Left ventricle myocardium inferior (tissue), 1 donor: ENCODE results near the gene PHEX. TPM values are rescaled to one million over a fixed set of nuclear protein-coding genes. Genes with fewer than 3 reads are reported as not detected.

Experiments
- DNase-seq: peaks from one replicate; pipeline ENCODE4 v3.0.0-alpha.2; 2020
- H3K27ac ChIP-seq: fragments of 200-600 bp; replicated peaks from 2 replicates; pipeline ENCODE4 v1.8.0; 2021
- H3K27me3 ChIP-seq: fragments of 200-600 bp; 2 replicates; pipeline ENCODE4 v1.8.0; 2021; ENCODE audit warnings: low read depth
- H3K36me3 ChIP-seq: fragments of 200-600 bp; 2 replicates; pipeline ENCODE4 v1.8.0; 2021
- H3K4me1 ChIP-seq: fragments of 200-600 bp; 2 replicates; pipeline ENCODE4 v1.8.0; 2021
- H3K4me3 ChIP-seq: fragments of 200-600 bp; 2 replicates; pipeline ENCODE4 v1.8.0; 2021; ENCODE audit warnings: mild to moderate bottlenecking, moderate library complexity
- H3K9me3 ChIP-seq: fragments of 200-600 bp; replicated peaks from 2 replicates; pipeline ENCODE4 v1.8.0; 2021
- CTCF ChIP-seq: fragments of 200-600 bp; IDR thresholded peaks from 2 replicates; pipeline ENCODE4 v1.8.0; 2021; ENCODE audit warnings: antibody characterized with exemption, mild to moderate bottlenecking, borderline replicate concordance
- intact Hi-C: fragments of 100-400 bp; cut with micrococcal nuclease; formaldehyde crosslinking; loops from one replicate; pipeline ENCODE4 v1.11.0; 2022
- total RNA-seq: library from RNA; stranded (reverse); fragmentation: NEBNext Ultra II Directional; extraction: Animal tissue kit (Norgen Biotek cat#: 25700); gene quantifications from one replicate; pipeline ENCODE4 v1.2.1, GENCODE V29; 2021
- donor health status: DM: no; HTN: yes; CAD: no; lungs with severe emphysema.

The PHEX gene
- total RNA-seq, 1 donor from 2014 or later: 0.03 TPM

GRCh38 chrX:22165732-22166457 lies 133.8 kb downstream of the PHEX start:
- Histone ChIP-seq H3K36me3 (no peaks in the 10 kb centered on the region), H3K27me3 (no peaks in the 10 kb centered on the region), H3K9me3 (no peaks in the 10 kb centered on the region), H3K27ac (no peak overlapping the region), H3K4me1 (no peaks in the 10 kb centered on the region), H3K4me3 (no peak overlapping the region)
- intact Hi-C loops: no loop called here
- no peak for DNase-seq
- no peak for TF ChIP-seq CTCF

GRCh38 chrX:22171287-22172060 lies 139.3 kb downstream of the PHEX start:
- TF ChIP-seq CTCF: no peak
- no peaks in the 10 kb centered on the region for H3K36me3 ChIP-seq
- no peak for DNase-seq
- no peaks in the 10 kb centered on the region for H3K9me3 ChIP-seq
- no peak overlapping the region for H3K4me3 ChIP-seq
- H3K4me1 ChIP-seq: no peaks in the 10 kb centered on the region
- intact Hi-C loops: no loop called here
- no peaks in the 10 kb centered on the region for H3K27me3 ChIP-seq
- H3K27ac ChIP-seq: no peak overlapping the region

GRCh38 chrX:22173966-22174365 lies 141.8 kb downstream of the PHEX start:
- intact Hi-C loops: no loop called here
- H3K4me3 ChIP-seq: no peak overlapping the region
- no peak for TF ChIP-seq CTCF
- no peaks in the 10 kb centered on the region for H3K27me3 ChIP-seq
- peaks cover under 1% of the 10 kb centered on the region for H3K9me3 ChIP-seq
- H3K27ac ChIP-seq: no peak overlapping the region
- no peak for DNase-seq
- no peaks in the 10 kb centered on the region for H3K36me3 ChIP-seq
- H3K4me1 ChIP-seq: no peaks in the 10 kb centered on the region

- H3K27ac ChIP-seq: no peak overlapping the region
- H3K27me3 ChIP-seq: no peaks in the 10 kb centered on the region
- intact Hi-C loops: no loop called here
- H3K4me3 ChIP-seq: no peak overlapping the region
- DNase-seq: no peak
- peaks cover 11% of the 10 kb centered on the region for H3K9me3 ChIP-seq
- no peaks in the 10 kb centered on the region for H3K4me1 ChIP-seq
- TF ChIP-seq CTCF: no peak
- no peaks in the 10 kb centered on the region for H3K36me3 ChIP-seq
Observed at GRCh38 chrX:22177950-22178515, 145.9 kb downstream of the PHEX start.

GRCh38 chrX:22184096-22184495 lies 152.0 kb downstream of the PHEX start:
- no peak for DNase-seq
- Histone ChIP-seq H3K27me3 (no peaks in the 10 kb centered on the region), H3K36me3 (no peaks in the 10 kb centered on the region), H3K27ac (no peak overlapping the region), H3K4me3 (no peak overlapping the region), H3K9me3 (peaks cover 9% of the 10 kb centered on the region), H3K4me1 (no peaks in the 10 kb centered on the region)
- no peak for TF ChIP-seq CTCF
- intact Hi-C loops: no loop called here
